Activated B cell treated with CpG ODN at 0.5 μM for 24 hours (primary cell): ENCODE data around the gene SLC47A1. TPM values are rescaled to one million over a fixed set of nuclear protein-coding genes. Genes with fewer than 3 reads are reported as not detected.
"Not testable (repeated sequence)": the region's sequence is repeated elsewhere in the genome, so short reads cannot be mapped to it uniquely, and the experiment has no call there.

Experiments
- ATAC-seq: fragments of 200-7000 bp; cut with Tn5 transposase; one replicate; pipeline ENCODE4 v1.10.0; 2021; ENCODE audit warnings: low read depth, mild to moderate bottlenecking, moderate library complexity
- CTCF ChIA-PET: fragments of 350-600 bp; sonication (Branson Sonifier 250); formaldehyde crosslinking; loops from one replicate; lab custom pipeline; 2021; ENCODE audit warnings: antibody characterized with exemption; lab: Charles Lee
- POLR2A ChIA-PET: fragments of 350-600 bp; sonication (Branson Sonifier 250); formaldehyde crosslinking; loops from one replicate; lab custom pipeline; 2021; ENCODE audit warnings: antibody characterized with exemption; lab: Charles Lee
- DNase-seq: peaks from one replicate; pipeline ENCODE4 v3.0.0; 2022
- H3K27ac Mint-ChIP-seq: one replicate; pipeline ENCODE4 v1.8.0; 2020; ENCODE audit warnings: mixed read lengths
- H3K27me3 Mint-ChIP-seq: one replicate; pipeline ENCODE4 v1.8.0; 2021; ENCODE audit warnings: mixed read lengths
- H3K36me3 Mint-ChIP-seq: one replicate; pipeline ENCODE4 v1.8.0; 2021; ENCODE audit warnings: low read depth, mixed read lengths
- H3K4me1 Mint-ChIP-seq: one replicate; pipeline ENCODE4 v1.8.0; 2021; ENCODE audit warnings: mixed read lengths
- H3K4me3 Mint-ChIP-seq: one replicate; pipeline ENCODE4 v1.8.0; 2020; ENCODE audit warnings: mild to moderate bottlenecking, mixed read lengths
- H3K9me3 Mint-ChIP-seq: one replicate; pipeline ENCODE4 v1.8.0; 2020; ENCODE audit warnings: mixed read lengths
- CTCF ChIP-seq: fragments of 200-600 bp; IDR thresholded peaks from one replicate; pipeline ENCODE4 v1.8.0; 2022; ENCODE audit warnings: antibody characterized with exemption, mild to moderate bottlenecking
- intact Hi-C: fragments of 100-400 bp; cut with micrococcal nuclease; formaldehyde crosslinking; loops from one replicate; pipeline ENCODE4 v1.15.1; 2024
- total RNA-seq: library from RNA; stranded (reverse); gene quantifications from 2 replicates; pipeline ENCODE4 v1.2.3, GENCODE V29; 2022

Gene SLC47A1
- total RNA-seq, 1 donor from 2014 or later: 0.11 TPM

DNA sequence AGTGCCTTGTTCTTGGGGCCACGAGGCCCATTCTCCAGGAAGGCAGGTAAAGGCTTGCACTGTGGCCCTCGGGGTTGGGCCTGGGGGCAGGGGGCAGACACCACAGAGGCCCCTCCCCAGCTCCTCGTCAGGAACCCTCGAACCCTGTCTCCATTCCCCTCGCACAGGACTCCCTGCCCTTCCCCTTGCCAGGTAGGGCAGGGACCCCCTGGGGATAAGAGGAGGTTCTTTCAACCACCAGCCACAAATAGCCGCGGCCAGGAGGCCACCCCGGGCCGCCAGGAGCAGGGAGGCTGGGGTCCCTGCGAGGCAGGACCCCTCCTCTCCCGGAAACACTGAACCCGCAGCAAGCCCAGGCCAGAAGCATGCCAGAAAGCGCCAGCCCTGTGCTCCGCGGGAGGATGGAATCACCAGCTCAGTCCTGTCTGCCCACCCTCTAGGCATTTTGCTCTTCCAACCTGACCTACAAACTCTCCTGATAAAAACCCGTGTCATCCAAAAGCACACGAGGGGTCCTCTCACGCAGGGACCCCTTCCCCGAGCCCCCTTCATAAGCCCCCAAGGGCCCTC, 45.6 kb downstream of the SLC47A1 start:
- H3K9me3 Mint-ChIP-seq: no peaks in the 10 kb centered on the region

DNA sequence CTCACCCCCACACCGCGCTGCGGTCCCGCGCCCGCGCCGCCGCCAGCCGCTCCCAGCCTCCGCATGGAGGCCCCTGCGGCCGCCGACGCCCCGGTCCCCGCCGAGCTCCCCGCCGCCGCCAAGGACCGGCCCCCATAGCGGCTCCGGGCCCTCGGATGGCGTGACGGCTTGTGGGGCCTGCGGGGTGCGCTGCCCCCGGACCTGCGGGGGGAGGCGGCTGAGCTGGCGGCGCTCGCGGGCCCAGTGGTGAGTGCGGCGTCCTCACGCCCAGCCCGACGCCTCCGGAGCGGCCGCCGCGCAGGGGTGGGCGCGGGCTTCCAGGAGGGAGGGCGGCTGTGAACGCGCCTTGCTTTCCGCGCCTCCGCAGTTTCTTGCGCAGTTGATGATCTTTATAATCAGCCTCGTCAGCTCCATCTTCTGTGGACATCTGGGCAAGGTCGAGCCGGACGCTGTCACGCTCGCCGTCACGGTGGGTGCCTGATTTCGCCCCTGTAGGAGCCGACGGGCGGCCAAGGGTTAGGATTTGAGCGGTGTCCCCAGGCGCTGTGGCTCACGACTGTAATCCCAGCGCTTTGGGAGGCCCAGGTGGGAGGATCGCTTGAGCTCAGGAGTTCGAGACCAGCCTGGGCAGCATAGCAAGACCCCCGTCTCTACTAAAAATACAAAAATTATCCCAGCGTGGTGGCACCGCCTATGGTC, 46.4 kb downstream of the SLC47A1 start:
- Mint-ChIP-seq H3K36me3 (no peaks in the 10 kb centered on the region), H3K4me3 (peak overlapping the region; percentile 58), H3K9me3 (no peaks in the 10 kb centered on the region), H3K4me1 (peaks cover 3% of the 10 kb centered on the region), H3K27me3 (peaks cover 31% of the 10 kb centered on the region), H3K27ac (no peak overlapping the region)
- DNase-seq (no peak), ATAC-seq (no peak)
- intact Hi-C loops: no loop called here
- ChIA-PET CTCF (no interaction called here), POLR2A (no interaction called here)
- no peak for TF ChIP-seq CTCF

More for the DNA sequence above, 45.6 kb downstream of the SLC47A1 start:
- no peak for TF ChIP-seq CTCF
- intact Hi-C loops: no loop called here
- Mint-ChIP-seq H3K4me1 (peaks cover 3% of the 10 kb centered on the region), H3K36me3 (no peaks in the 10 kb centered on the region), H3K27me3 (peaks cover 32% of the 10 kb centered on the region), H3K27ac (no peak overlapping the region), H3K4me3 (no peak overlapping the region)
- DNase-seq (no peak), ATAC-seq (no peak)
- ChIA-PET CTCF (no interaction called here), POLR2A (no interaction called here)

GRCh38 chr17:19580566-19580920, 46.9 kb downstream of the SLC47A1 start:
- intact Hi-C loops, CTCF ChIA-PET, H3K4me1 Mint-ChIP-seq, ATAC-seq, H3K9me3 Mint-ChIP-seq, DNase-seq, H3K36me3 Mint-ChIP-seq, H3K4me3 Mint-ChIP-seq, H3K27ac Mint-ChIP-seq, POLR2A ChIA-PET: not testable (repeated sequence)
- peaks cover 30% of the 10 kb centered on the region for H3K27me3 Mint-ChIP-seq

GRCh38 chr17:19582152-19582551, 48.5 kb downstream of the SLC47A1 start:
- DNase-seq, H3K4me1 Mint-ChIP-seq, H3K27ac Mint-ChIP-seq, POLR2A ChIA-PET, CTCF ChIA-PET, ATAC-seq, H3K36me3 Mint-ChIP-seq, H3K9me3 Mint-ChIP-seq, H3K4me3 Mint-ChIP-seq, intact Hi-C loops: not testable (repeated sequence)
- H3K27me3 Mint-ChIP-seq: peaks cover 30% of the 10 kb centered on the region

DNA sequence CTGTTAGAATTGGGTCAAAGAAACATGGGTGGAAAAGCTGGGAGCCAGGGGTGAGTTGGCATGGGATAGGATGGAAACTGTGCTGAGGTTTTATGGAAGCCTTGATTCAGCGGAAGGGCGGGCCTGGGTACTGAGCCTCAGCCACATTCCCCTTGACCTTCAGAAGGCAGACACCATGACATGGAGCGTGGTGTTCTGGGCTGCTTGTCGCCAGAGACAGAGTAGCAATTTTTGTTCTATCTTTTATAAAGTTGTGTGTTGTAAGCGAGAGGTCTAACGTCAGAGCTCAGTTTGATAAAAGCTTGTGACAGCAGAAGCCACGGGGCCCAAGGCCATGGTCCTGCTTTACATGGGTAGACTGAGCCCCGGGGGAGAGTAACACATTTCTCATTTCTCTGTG, 50.2 kb downstream of the SLC47A1 start:
- CTCF ChIA-PET: no interaction called here

More for the DNA sequence above, 50.2 kb downstream of the SLC47A1 start:
- H3K36me3 Mint-ChIP-seq: no peaks in the 10 kb centered on the region
- no peak for ATAC-seq
- DNase-seq: no peak
- H3K4me3 Mint-ChIP-seq: no peak overlapping the region
- H3K4me1 Mint-ChIP-seq: peaks cover 3% of the 10 kb centered on the region
- H3K27ac Mint-ChIP-seq: no peak overlapping the region
- no peak for TF ChIP-seq CTCF
- no peaks in the 10 kb centered on the region for H3K9me3 Mint-ChIP-seq
- POLR2A ChIA-PET: no interaction called here
- H3K27me3 Mint-ChIP-seq: peaks cover 20% of the 10 kb centered on the region
- intact Hi-C loops: no loop called here
